A673 (cell line): ENCODE results near the gene MRPS25.

Source experiments
- EZH2 ChIP-seq: fragments of 200-600 bp; sonication (generic); IDR thresholded peaks from 2 replicates; pipeline ENCODE4 v1.6.1; 2017; ENCODE audit warnings: borderline replicate concordance, low read depth, mild to moderate bottlenecking, mixed read lengths, antibody characterized with exemption, low read length; ENCODE audit not compliant: poor library complexity, severe bottlenecking
- TF ChIP-seq, protein P1 (sequence below): fragments of 300-800, 200-600 bp; sonication (generic); conservative IDR thresholded peaks from 2 replicates; pipeline ENCODE4 v1.5.1; 2017; ENCODE audit warnings: low read depth, mild to moderate bottlenecking, antibody characterized with exemption, low read length, moderate library complexity, mixed read lengths

GRCh38 chr3:15066467-15066866 is 1.4 kb upstream of the MRPS25 start:
- TF ChIP-seq, protein P1, sequence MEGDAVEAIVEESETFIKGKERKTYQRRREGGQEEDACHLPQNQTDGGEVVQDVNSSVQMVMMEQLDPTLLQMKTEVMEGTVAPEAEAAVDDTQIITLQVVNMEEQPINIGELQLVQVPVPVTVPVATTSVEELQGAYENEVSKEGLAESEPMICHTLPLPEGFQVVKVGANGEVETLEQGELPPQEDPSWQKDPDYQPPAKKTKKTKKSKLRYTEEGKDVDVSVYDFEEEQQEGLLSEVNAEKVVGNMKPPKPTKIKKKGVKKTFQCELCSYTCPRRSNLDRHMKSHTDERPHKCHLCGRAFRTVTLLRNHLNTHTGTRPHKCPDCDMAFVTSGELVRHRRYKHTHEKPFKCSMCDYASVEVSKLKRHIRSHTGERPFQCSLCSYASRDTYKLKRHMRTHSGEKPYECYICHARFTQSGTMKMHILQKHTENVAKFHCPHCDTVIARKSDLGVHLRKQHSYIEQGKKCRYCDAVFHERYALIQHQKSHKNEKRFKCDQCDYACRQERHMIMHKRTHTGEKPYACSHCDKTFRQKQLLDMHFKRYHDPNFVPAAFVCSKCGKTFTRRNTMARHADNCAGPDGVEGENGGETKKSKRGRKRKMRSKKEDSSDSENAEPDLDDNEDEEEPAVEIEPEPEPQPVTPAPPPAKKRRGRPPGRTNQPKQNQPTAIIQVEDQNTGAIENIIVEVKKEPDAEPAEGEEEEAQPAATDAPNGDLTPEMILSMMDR, result no peak
- TF ChIP-seq EZH2, result no peak
